ENCODE measurements around the gene TSNAX. TPM values are rescaled to one million over a fixed set of nuclear protein-coding genes. Genes with fewer than 3 reads are reported as not detected.
"Not testable (repeated sequence)": the region's sequence is repeated elsewhere in the genome, so short reads cannot be mapped to it uniquely, and the experiment has no call there.

The TSNAX gene
- total RNA-seq, 1 donor from 2014 or later, result 44.4 TPM

GRCh38 chr1:231554969-231555368, 26.5 kb downstream of the TSNAX start:
- DNase-seq (ENCODE audit: low spot score), result no peak

GRCh38 chr1:231557411-231557810, 28.9 kb downstream of the TSNAX start:
- Mint-ChIP-seq H3K27me3 (ENCODE audit: low read depth) (no peaks in the 10 kb centered on the region), H3K36me3 (ENCODE audit: low read depth) (peaks cover 30% of the 10 kb centered on the region), H3K9me3 (no peaks in the 10 kb centered on the region), H3K4me3 (ENCODE audit: low read depth) (no peak overlapping the region), H3K27ac (no peak overlapping the region), H3K4me1 (ENCODE audit: low read depth) (peaks cover 21% of the 10 kb centered on the region)
- intact Hi-C loops (cut with micrococcal nuclease), result no loop called here
- DNase-seq (ENCODE audit: low spot score), result no peak

More at GRCh38 chr1:231554969-231555368, 26.5 kb downstream of the TSNAX start:
- Mint-ChIP-seq H3K27me3 (ENCODE audit: low read depth) (no peaks in the 10 kb centered on the region), H3K4me1 (ENCODE audit: low read depth) (peaks cover 22% of the 10 kb centered on the region), H3K9me3 (no peaks in the 10 kb centered on the region), H3K4me3 (ENCODE audit: low read depth) (no peak overlapping the region), H3K36me3 (ENCODE audit: low read depth) (peaks cover 26% of the 10 kb centered on the region), H3K27ac (no peak overlapping the region)
- intact Hi-C loops (cut with micrococcal nuclease), result no loop called here

- intact Hi-C loops (cut with micrococcal nuclease), result no loop called here
- Mint-ChIP-seq H3K9me3 (no peaks in the 10 kb centered on the region), H3K36me3 (ENCODE audit: low read depth) (peaks cover 27% of the 10 kb centered on the region), H3K27ac (no peak overlapping the region), H3K27me3 (ENCODE audit: low read depth) (no peaks in the 10 kb centered on the region), H3K4me3 (ENCODE audit: low read depth) (no peak overlapping the region), H3K4me1 (ENCODE audit: low read depth) (peaks cover 17% of the 10 kb centered on the region)
- DNase-seq (ENCODE audit: low spot score), result no peak
Measured at GRCh38 chr1:231557898-231558707, 29.6 kb downstream of the TSNAX start.

- no peak overlapping the region for H3K27ac Mint-ChIP-seq
- intact Hi-C loops (cut with micrococcal nuclease), result no loop called here
- no peak overlapping the region for H3K4me3 Mint-ChIP-seq (ENCODE audit: low read depth)
- no peak for DNase-seq (ENCODE audit: low spot score)
- H3K36me3 Mint-ChIP-seq (ENCODE audit: low read depth), result peaks cover 30% of the 10 kb centered on the region
- no peaks in the 10 kb centered on the region for H3K27me3 Mint-ChIP-seq (ENCODE audit: low read depth)
- no peaks in the 10 kb centered on the region for H3K9me3 Mint-ChIP-seq
- H3K4me1 Mint-ChIP-seq (ENCODE audit: low read depth), result peaks cover 17% of the 10 kb centered on the region
Measured at GRCh38 chr1:231558708-231559185, 30.3 kb downstream of the TSNAX start.

GRCh38 chr1:231561647-231562383, 33.3 kb downstream of the TSNAX start:
- H3K36me3 Mint-ChIP-seq (ENCODE audit: low read depth), result peaks cover 21% of the 10 kb centered on the region
- H3K27me3 Mint-ChIP-seq (ENCODE audit: low read depth), result no peaks in the 10 kb centered on the region
- no peaks in the 10 kb centered on the region for H3K9me3 Mint-ChIP-seq
- no peak overlapping the region for H3K4me3 Mint-ChIP-seq (ENCODE audit: low read depth)
- intact Hi-C loops (cut with micrococcal nuclease), result no loop called here
- DNase-seq (ENCODE audit: low spot score), result no peak
- H3K4me1 Mint-ChIP-seq (ENCODE audit: low read depth), result peaks cover 7% of the 10 kb centered on the region
- H3K27ac Mint-ChIP-seq, result no peak overlapping the region

GRCh38 chr1:231563247-231563646, 34.8 kb downstream of the TSNAX start:
- H3K36me3 Mint-ChIP-seq (ENCODE audit: low read depth), result peaks cover 33% of the 10 kb centered on the region

GRCh38 chr1:231564373-231564772, 35.9 kb downstream of the TSNAX start:
- no peak overlapping the region for H3K27ac Mint-ChIP-seq
- H3K27me3 Mint-ChIP-seq (ENCODE audit: low read depth), result no peaks in the 10 kb centered on the region
- no peaks in the 10 kb centered on the region for H3K9me3 Mint-ChIP-seq
- peaks cover 33% of the 10 kb centered on the region for H3K36me3 Mint-ChIP-seq (ENCODE audit: low read depth)
- no peak for DNase-seq (ENCODE audit: low spot score)
- no peak overlapping the region for H3K4me3 Mint-ChIP-seq (ENCODE audit: low read depth)
- H3K4me1 Mint-ChIP-seq (ENCODE audit: low read depth), result no peaks in the 10 kb centered on the region
- intact Hi-C loops (cut with micrococcal nuclease), result no loop called here

More at GRCh38 chr1:231563247-231563646, 34.8 kb downstream of the TSNAX start:
- DNase-seq (ENCODE audit: low spot score), result no peak
- Mint-ChIP-seq H3K27me3 (ENCODE audit: low read depth) (no peaks in the 10 kb centered on the region), H3K9me3 (no peaks in the 10 kb centered on the region), H3K4me3 (ENCODE audit: low read depth) (no peak overlapping the region), H3K4me1 (ENCODE audit: low read depth) (peaks cover 2% of the 10 kb centered on the region), H3K27ac (no peak overlapping the region)
- intact Hi-C loops (cut with micrococcal nuclease), result no loop called here

GRCh38 chr1:231566496-231566895, 38.0 kb downstream of the TSNAX start:
- no peak for DNase-seq (ENCODE audit: low spot score)
- Mint-ChIP-seq H3K4me3 (ENCODE audit: low read depth) (no peak overlapping the region), H3K27ac (no peak overlapping the region), H3K36me3 (ENCODE audit: low read depth) (peaks cover 26% of the 10 kb centered on the region), H3K4me1 (ENCODE audit: low read depth) (no peaks in the 10 kb centered on the region), H3K9me3 (no peaks in the 10 kb centered on the region), H3K27me3 (ENCODE audit: low read depth) (no peaks in the 10 kb centered on the region)
- intact Hi-C loops (cut with micrococcal nuclease), result no loop called here

GRCh38 chr1:231570262-231570661, 41.8 kb downstream of the TSNAX start:
- H3K4me3 Mint-ChIP-seq (ENCODE audit: low read depth); H3K4me1 Mint-ChIP-seq (ENCODE audit: low read depth); H3K27me3 Mint-ChIP-seq (ENCODE audit: low read depth); DNase-seq (ENCODE audit: low spot score); intact Hi-C loops (cut with micrococcal nuclease); H3K27ac Mint-ChIP-seq; H3K9me3 Mint-ChIP-seq: not testable (repeated sequence)
- peaks cover 12% of the 10 kb centered on the region for H3K36me3 Mint-ChIP-seq (ENCODE audit: low read depth)

GRCh38 chr1:231571904-231572303, 43.4 kb downstream of the TSNAX start:
- Mint-ChIP-seq H3K9me3 (no peaks in the 10 kb centered on the region), H3K4me3 (ENCODE audit: low read depth) (no peak overlapping the region), H3K4me1 (ENCODE audit: low read depth) (no peaks in the 10 kb centered on the region), H3K27me3 (ENCODE audit: low read depth) (peaks cover 4% of the 10 kb centered on the region), H3K36me3 (ENCODE audit: low read depth) (peaks cover 11% of the 10 kb centered on the region), H3K27ac (no peak overlapping the region)
- intact Hi-C loops (cut with micrococcal nuclease), result no loop called here
- DNase-seq (ENCODE audit: low spot score), result no peak

- Mint-ChIP-seq H3K9me3 (no peaks in the 10 kb centered on the region), H3K4me3 (ENCODE audit: low read depth) (no peak overlapping the region), H3K27ac (no peak overlapping the region), H3K4me1 (ENCODE audit: low read depth) (no peaks in the 10 kb centered on the region), H3K27me3 (ENCODE audit: low read depth) (peaks cover 6% of the 10 kb centered on the region), H3K36me3 (ENCODE audit: low read depth) (no peaks in the 10 kb centered on the region)
- DNase-seq (ENCODE audit: low spot score), result no peak
- intact Hi-C loops (cut with micrococcal nuclease), result no loop called here
Measured at GRCh38 chr1:231575472-231575871, 47.0 kb downstream of the TSNAX start.

- no peaks in the 10 kb centered on the region for H3K9me3 Mint-ChIP-seq
Measured at GRCh38 chr1:231576804-231577718, 48.6 kb downstream of the TSNAX start.

More at GRCh38 chr1:231576804-231577718, 48.6 kb downstream of the TSNAX start:
- intact Hi-C loops (cut with micrococcal nuclease), result no loop called here
- H3K36me3 Mint-ChIP-seq (ENCODE audit: low read depth), result no peaks in the 10 kb centered on the region
- H3K27ac Mint-ChIP-seq, result no peak overlapping the region
- no peaks in the 10 kb centered on the region for H3K4me1 Mint-ChIP-seq (ENCODE audit: low read depth)
- H3K4me3 Mint-ChIP-seq (ENCODE audit: low read depth), result no peak overlapping the region
- peaks cover 6% of the 10 kb centered on the region for H3K27me3 Mint-ChIP-seq (ENCODE audit: low read depth)
- DNase-seq (ENCODE audit: low spot score), result no peak

Data from activated T-helper 2 cell treated with anti-CD3 and anti-CD28 coated beads, Interferon-gamma antibody, Interleukin-2, Interleukin-4, amounts not matched to agents 10 μg/mL and 5 μg/mL and 100 μg/mL, durations not matched to agents 14 hours and 24 hours and 36 hours (primary cell).